ENCODE results near the gene VASN.
"Not testable (repeated sequence)": the region's sequence is repeated elsewhere in the genome, so short reads cannot be mapped to it uniquely, and the experiment has no call there.

VASN gene

GRCh38 chr16:4344300-4344982 lies 27.2 kb upstream of the VASN start:
- H3K4me3 Mint-ChIP-seq; H3K9me3 Mint-ChIP-seq; H3K27me3 Mint-ChIP-seq; ATAC-seq (ENCODE audit: low read depth); DNase-seq (ENCODE audit: low spot score in 2 of 2); H3K36me3 Mint-ChIP-seq; H3K4me1 Mint-ChIP-seq: not testable (repeated sequence)
- peak overlapping the region; percentile 75 for H3K27ac Mint-ChIP-seq

DNA sequence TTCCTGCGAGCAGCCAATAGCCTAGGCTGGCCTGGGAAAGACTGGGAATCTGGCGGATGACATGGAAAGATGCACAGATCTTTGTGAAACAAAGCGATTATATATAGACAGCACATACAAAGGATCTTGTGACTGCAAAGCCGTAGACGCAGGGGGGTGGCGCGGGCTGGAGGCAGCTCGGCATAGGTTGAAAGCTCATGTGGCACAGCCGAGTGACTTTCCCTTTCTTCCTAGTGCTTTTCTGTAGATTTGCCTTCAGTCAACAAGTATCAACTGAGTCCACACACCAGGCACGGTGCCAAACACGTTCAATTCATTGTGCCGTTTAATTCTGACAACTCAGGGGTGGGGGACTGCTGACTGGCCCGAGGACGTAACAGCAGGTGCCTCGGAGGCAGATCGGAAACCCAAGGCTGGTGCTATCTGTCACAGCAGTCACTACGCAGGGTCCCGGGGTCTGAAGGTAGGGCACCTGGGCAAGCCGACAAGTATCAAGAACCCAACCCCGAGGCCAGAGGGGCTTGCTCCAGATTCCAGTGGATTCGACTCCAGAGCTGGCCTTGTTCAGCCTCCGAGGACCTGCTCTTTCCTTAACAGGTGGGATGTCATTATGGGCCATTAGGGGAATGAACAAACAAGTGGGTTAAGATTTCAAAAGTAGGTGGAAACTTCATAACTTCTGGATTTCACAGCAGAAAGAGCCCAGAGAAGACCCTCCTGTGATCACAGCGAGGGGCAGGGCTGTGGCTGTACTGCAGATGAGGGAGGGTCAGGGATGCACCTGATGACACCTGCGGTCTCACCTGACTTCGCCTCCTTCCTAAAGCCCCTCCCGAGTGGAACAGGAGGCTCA lies 26.4 kb upstream of the VASN start:
- ATAC-seq (ENCODE audit: low read depth) (no peak), DNase-seq (ENCODE audit: low spot score in 2 of 2) (no peak)
- Mint-ChIP-seq H3K36me3 (no peaks in the 10 kb centered on the region), H3K9me3 (no peaks in the 10 kb centered on the region), H3K27ac (no peak overlapping the region), H3K27me3 (no peaks in the 10 kb centered on the region), H3K4me3 (no peak overlapping the region), H3K4me1 (peaks cover 7% of the 10 kb centered on the region)

DNA sequence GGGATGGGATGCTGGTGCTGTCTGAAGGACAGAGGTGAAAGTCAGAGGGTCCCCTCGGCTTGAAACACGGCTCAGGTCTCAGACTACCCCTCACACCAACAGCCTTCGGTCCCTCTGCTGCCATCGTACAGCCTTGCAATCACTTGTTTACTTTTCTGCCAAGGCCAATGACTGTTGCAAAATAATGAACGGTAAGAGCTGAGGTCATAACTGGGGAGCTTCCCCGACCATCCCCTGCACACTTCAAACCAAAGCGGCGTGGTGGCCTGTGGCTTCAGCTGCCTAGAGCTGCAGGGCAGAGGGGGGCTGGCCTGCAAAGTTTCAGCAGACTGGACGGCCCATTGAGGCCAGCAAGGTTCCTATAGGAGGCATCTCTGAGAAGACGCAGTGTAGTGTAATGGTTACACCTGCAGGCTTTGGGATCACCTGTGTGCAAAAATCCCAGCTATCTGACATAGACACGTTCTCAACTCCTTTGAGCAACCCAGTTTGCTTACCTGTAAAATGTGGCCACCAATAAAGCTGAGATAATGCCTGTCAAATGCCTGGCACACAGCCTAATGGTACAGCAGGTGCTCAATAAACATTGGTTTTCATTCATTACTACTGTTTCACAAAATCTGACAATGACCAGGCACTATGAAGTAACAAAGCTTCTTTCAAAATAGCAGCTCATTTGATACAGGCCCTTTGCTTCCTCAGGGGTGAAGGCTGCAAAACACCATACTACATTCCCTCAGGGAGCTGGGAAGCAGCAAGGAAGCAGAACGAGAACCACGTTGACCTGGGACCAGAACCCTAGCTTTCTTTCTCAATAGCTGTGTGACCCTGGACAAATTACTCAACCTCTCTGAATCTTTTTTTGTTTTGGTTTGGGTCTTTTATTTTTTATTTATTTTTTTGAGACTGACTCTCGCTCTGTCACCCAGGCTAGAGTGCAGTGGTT lies 25.5 kb upstream of the VASN start:
- DNase-seq (ENCODE audit: low spot score in 2 of 2) (no peak), ATAC-seq (ENCODE audit: low read depth) (no peak)
- Mint-ChIP-seq H3K27me3 (no peaks in the 10 kb centered on the region), H3K4me3 (no peak overlapping the region), H3K9me3 (no peaks in the 10 kb centered on the region), H3K36me3 (no peaks in the 10 kb centered on the region), H3K27ac (no peak overlapping the region), H3K4me1 (peaks cover 10% of the 10 kb centered on the region)

- Mint-ChIP-seq H3K4me1 (peaks cover 13% of the 10 kb centered on the region), H3K36me3 (no peaks in the 10 kb centered on the region), H3K4me3 (no peak overlapping the region), H3K9me3 (no peaks in the 10 kb centered on the region), H3K27ac (no peak overlapping the region), H3K27me3 (no peaks in the 10 kb centered on the region)
- ATAC-seq (ENCODE audit: low read depth) (no peak), DNase-seq (ENCODE audit: low spot score in 2 of 2) (no peak)
Measured at GRCh38 chr16:4347010-4347409, 24.6 kb upstream of the VASN start.

DNA sequence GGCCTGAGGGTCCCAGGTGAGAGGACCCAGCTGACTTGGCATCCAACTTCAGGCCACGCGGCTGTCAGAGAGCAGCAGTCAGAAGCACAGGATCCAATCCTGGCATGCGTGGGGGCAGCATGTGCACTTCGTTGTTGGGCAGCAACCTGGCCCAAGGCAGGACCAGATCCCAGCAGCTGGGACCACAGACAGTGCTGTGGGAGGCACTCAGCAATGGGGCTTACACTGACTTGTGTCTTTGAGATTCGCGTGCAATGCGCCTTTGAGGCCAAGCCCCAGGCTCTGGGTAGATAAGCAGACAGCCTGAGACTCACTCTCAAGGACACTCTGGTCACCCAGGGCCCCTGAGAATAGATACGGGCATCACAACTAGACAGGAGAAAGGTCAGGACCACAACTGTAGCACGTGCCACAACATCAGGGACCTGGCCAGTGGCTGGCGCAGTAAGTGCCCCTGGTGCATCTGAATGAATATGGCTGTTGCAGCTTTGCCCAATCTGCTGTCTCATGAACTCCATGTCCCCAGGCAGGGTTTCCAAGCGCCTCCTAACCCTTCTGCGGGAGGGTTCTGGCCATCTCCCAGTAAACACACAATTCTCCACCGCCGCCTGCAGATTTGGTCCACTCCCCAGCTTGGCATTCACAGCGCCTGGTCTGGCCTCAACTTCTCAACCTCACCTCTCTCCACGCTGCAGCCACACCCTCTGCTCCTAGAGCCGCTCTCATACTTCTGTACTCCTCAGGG lies 23.7 kb upstream of the VASN start:
- Mint-ChIP-seq H3K27ac (no peak overlapping the region), H3K27me3 (no peaks in the 10 kb centered on the region), H3K4me3 (no peak overlapping the region), H3K4me1 (peaks cover 13% of the 10 kb centered on the region), H3K9me3 (no peaks in the 10 kb centered on the region), H3K36me3 (no peaks in the 10 kb centered on the region)
- no peak for DNase-seq (ENCODE audit: low spot score in 2 of 2)
- ATAC-seq (ENCODE audit: low read depth): no peak

DNA sequence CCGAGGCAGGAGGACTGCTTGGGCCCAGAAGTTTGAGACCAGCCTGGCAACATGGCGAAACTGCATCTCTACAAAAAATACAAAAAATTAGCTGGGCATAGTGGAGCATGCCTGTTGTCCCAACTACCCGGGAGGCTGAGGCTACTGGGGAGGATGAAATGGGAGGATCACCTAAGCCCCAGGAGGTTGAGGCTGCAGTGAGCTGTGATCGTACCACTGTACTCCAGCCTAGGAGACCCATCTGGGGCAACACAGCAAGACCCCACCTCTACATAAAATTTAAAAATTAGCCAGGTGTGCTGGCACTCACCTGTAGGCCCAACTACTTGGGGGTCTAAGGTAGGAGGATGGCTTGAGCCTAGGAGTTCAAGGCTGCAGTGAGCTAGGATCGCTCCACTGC lies 22.3 kb upstream of the VASN start:
- H3K4me3 Mint-ChIP-seq: no peak overlapping the region
- H3K27me3 Mint-ChIP-seq: no peaks in the 10 kb centered on the region
- ATAC-seq (ENCODE audit: low read depth) (no peak), DNase-seq (ENCODE audit: low spot score in 2 of 2) (no peak)
- H3K36me3 Mint-ChIP-seq: no peaks in the 10 kb centered on the region
- H3K9me3 Mint-ChIP-seq: no peaks in the 10 kb centered on the region
- H3K4me1 Mint-ChIP-seq: peaks cover 18% of the 10 kb centered on the region
- no peak overlapping the region for H3K27ac Mint-ChIP-seq

GRCh38 chr16:4350365-4350786 lies 21.3 kb upstream of the VASN start:
- Mint-ChIP-seq H3K36me3 (peaks cover 5% of the 10 kb centered on the region), H3K4me3 (peak overlapping the region; percentile 94), H3K27ac (peak overlapping the region; percentile 88), H3K27me3 (no peaks in the 10 kb centered on the region), H3K9me3 (no peaks in the 10 kb centered on the region), H3K4me1 (peaks cover 15% of the 10 kb centered on the region)
- ATAC-seq (ENCODE audit: low read depth): no peak
- no peak for DNase-seq (ENCODE audit: low spot score in 2 of 2)

DNA sequence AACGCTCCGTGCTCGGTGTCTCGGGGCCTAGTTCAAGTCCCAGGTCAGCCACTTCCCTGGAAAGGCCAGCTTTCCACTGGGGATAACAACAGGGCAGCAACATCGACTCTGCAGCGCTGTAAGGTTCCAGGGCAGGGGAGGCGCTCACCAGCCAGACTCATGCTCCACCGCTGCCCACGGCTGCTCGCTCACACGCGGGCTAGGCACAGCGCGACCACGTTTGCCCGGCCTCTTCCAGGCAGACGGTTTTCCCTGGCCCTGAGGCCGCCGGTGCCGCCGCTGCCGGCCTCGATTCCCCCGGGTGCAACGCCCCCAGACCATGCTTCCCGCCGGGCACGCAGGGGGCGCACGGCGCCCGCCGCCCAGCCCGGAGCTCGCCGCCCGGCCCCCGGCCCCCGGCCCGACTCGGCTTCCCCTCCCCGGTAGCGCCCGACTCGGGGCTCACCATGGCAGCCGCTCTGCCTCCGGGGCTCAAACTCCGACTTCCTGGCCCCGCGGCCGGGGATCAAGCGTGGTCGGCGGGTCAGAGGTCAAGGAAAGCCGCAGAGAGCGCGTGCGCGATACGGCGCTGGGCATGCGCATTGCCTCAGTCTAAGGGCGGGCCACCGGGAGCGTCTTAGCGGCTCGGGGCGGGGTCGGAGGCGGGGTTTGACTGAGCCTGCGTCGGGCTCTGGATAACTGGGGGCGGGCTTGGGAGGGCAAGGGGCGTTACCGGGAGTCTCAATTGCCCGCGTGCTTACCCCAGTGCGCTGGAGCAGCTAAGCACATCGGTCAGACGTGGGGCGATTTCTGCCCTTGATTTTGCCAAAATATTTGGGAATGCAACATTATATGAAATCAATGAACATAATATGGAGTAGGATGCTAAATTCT lies 20.6 kb upstream of the VASN start, which contains the start of gene PAM16:
PAM16 (minus strand) TSS at position 535 of the 873 bp plus-strand sequence; CDS start at position 448, 87 bp downstream.
- Mint-ChIP-seq H3K4me3 (peak within 1 kb of the TSS; percentile 94), H3K27me3 (no peaks in the 10 kb centered on the region), H3K9me3 (no peaks in the 10 kb centered on the region), H3K36me3 (peaks cover 5% of the 10 kb centered on the region), H3K4me1 (peaks cover 15% of the 10 kb centered on the region), H3K27ac (peak within 1 kb of the TSS; percentile 88)
- DNase-seq (ENCODE audit: low spot score in 2 of 2): peak; percentile 97 to 98
- peak; percentile 89 for ATAC-seq (ENCODE audit: low read depth)

GRCh38 chr16:4351880-4352279 lies 19.8 kb upstream of the VASN start:
- ATAC-seq (ENCODE audit: low read depth) (no peak), DNase-seq (ENCODE audit: low spot score in 2 of 2) (no peak)
- peak overlapping the region; percentile 22 for H3K4me3 Mint-ChIP-seq
- H3K27ac Mint-ChIP-seq: no peak overlapping the region
- no peaks in the 10 kb centered on the region for H3K27me3 Mint-ChIP-seq
- H3K4me1 Mint-ChIP-seq: peaks cover 15% of the 10 kb centered on the region
- peaks cover 5% of the 10 kb centered on the region for H3K36me3 Mint-ChIP-seq
- no peaks in the 10 kb centered on the region for H3K9me3 Mint-ChIP-seq

- no peak for DNase-seq (ENCODE audit: low spot score in 2 of 2)
- H3K4me3 Mint-ChIP-seq: no peak overlapping the region
- ATAC-seq (ENCODE audit: low read depth): no peak
- H3K36me3 Mint-ChIP-seq: peaks cover 5% of the 10 kb centered on the region
- no peak overlapping the region for H3K27ac Mint-ChIP-seq
- no peaks in the 10 kb centered on the region for H3K9me3 Mint-ChIP-seq
- H3K4me1 Mint-ChIP-seq: peaks cover 15% of the 10 kb centered on the region
- no peaks in the 10 kb centered on the region for H3K27me3 Mint-ChIP-seq
Measured at GRCh38 chr16:4352843-4353242, 18.8 kb upstream of the VASN start.

DNA sequence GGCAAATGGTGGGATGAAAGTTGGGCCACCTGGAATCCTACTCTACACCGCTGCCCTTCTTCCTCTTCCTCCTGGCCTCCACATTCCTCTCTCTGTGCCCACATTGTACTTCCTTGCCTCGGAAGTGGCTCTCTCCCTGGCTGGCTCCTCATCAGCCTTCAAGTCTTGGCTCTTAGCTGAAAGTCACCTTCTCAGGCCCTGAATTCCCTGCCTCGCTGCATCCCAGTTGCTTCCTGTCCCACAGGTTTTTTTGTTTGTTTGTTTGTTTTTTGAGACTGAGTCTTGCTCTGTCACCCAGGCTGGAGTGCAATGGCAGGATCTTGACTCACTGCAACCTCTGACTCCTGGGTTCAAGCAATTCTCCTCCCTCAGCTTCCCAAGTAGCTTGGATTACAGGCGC lies 18.0 kb upstream of the VASN start:
- peaks cover 5% of the 10 kb centered on the region for H3K36me3 Mint-ChIP-seq
- no peak overlapping the region for H3K27ac Mint-ChIP-seq
- ATAC-seq (ENCODE audit: low read depth) (no peak), DNase-seq (ENCODE audit: low spot score in 2 of 2) (no peak)
- no peaks in the 10 kb centered on the region for H3K9me3 Mint-ChIP-seq
- H3K4me1 Mint-ChIP-seq: peaks cover 11% of the 10 kb centered on the region
- no peaks in the 10 kb centered on the region for H3K27me3 Mint-ChIP-seq
- H3K4me3 Mint-ChIP-seq: no peak overlapping the region

DNA sequence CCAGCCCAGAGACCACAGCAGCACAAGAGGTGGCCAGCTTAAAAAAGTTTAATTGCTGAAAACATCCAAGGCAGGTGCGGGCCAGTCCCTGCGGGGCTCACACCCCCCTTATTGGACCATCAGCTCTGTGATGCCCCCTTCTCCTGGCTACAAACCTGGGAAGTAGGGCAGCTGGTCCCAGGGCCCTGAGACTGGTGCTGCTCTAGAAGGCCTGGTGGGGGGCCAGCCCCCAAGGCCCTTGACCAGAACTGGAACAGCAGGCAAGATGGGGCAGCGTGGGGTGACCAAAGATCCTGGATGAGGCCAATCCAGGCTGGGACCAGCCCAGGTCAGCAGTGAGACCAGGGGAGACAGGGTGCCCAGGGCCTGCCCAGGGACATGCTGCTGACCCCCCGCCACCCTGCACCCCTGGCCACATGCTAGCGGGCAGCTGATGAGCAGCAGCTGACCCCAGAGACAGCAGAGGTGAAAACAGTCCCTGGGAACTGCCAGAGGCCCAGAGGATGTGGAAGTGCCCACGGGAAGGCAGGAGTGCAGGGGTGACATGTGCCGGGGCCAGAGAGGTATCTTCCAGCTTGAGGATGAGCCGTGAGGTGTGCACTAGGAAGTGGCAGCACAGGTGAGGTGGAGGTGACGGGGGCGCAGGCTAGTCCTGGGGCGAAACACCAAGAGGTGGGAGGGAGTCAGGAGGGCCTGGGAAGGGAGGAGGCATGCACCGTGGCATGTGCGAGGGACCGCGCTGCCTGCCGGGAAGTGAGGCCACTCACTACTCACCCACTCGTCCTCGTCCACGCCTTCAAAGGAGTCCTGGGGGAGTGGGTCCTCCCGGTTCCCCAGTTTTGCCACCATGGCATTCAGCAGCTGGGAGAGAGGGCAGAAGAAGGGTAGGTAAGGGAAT lies 16.9 kb upstream of the VASN start:
- Mint-ChIP-seq H3K4me3 (no peak overlapping the region), H3K9me3 (no peaks in the 10 kb centered on the region), H3K36me3 (peaks cover 10% of the 10 kb centered on the region), H3K27me3 (no peaks in the 10 kb centered on the region), H3K4me1 (peaks cover 13% of the 10 kb centered on the region), H3K27ac (no peak overlapping the region)
- no peak for DNase-seq (ENCODE audit: low spot score in 2 of 2)
- ATAC-seq (ENCODE audit: low read depth): no peak

Data from memory B cell (primary cell).